ENCODE data around the gene MTHFD1L.
"Not testable (repeated sequence)": the region's sequence is repeated elsewhere in the genome, so short reads cannot be mapped to it uniquely, and the experiment has no call there.

MTHFD1L gene

DNA sequence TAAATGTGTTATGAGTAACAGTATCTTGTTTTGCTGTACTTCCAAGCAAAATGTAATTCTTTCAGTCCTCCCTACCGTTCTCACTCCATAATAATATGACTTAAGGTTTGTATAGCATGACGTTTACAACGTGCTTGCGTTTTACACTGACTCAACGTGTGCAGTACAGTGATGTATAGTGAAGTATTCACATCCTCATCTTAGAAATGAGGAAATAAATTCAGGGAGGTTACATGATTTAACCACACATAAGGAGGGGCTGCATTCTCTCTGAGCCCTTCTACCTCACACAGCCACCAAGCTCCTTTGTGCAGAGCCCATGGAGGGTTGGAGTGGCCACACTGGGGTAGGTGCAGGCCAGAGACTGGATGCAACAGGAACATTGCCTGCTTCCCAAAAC is 164.5 kb downstream of the MTHFD1L start:
- no peak for DNase-seq (ENCODE audit: extremely low read depth, low read depth)
- no peak overlapping the region for H3K4me3 ChIP-seq (replicated peaks; ENCODE audit: low read depth, low read length)
- TF ChIP-seq CTCF (IDR thresholded peaks at IDR 0.05; ENCODE audit: low read depth, low read length, missing control alignments) = no peak

- no peak for DNase-seq (ENCODE audit: extremely low read depth, low read depth)
- H3K4me3 ChIP-seq (replicated peaks; ENCODE audit: low read depth, low read length) = no peak overlapping the region
- no peak for TF ChIP-seq CTCF (IDR thresholded peaks at IDR 0.05; ENCODE audit: low read depth, low read length, missing control alignments)
These were observed 166.5 kb downstream of the MTHFD1L start for GRCh38 chr6:151032034-151032433.

DNA sequence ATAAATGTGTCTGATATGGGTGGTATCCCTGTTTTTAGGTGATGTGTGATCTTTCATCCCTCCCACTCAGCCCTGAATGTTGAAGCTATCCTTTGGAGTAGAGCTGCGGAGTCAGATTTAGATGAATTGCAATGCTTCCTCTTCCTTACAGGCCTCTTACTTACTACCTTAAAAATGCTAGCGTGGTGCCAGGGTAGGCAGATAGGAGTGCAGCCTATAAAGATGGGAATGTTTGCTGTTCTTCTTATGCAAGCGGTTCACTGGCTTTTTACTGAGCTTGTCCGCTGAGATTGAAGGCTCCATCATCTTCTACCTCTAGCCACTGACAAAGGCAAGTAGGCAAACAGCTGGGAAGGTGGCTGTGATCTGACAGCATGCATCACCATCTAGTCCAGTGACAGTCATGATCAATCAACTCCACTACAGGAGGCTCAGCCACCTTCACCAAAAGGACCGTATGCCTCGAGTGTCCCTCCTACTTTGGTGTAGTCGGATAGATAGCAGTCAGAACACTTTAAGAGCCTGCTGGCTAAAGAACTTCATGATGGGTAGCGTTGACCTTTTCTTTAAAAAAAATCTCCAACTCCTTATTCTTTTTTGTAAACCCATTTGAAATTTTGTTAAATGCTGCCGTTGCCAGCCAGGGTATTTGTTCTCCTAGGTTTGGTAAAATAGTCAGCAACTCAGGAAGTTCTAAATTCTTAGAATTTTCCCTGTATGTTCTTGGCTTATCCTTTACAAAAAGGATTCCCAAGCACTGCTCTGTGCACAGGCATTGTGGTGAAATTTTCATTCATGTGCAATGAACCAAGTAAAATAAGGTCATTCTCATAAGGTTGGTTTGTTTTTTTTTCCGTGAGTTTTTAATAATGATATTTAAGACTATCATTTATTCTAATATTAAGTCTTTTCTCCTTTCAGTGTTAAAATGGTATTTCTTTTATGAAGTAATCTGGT is 169.6 kb downstream of the MTHFD1L start:
- DNase-seq (ENCODE audit: extremely low read depth, low read depth) = no peak
- H3K4me3 ChIP-seq (replicated peaks; ENCODE audit: low read depth, low read length) = no peak overlapping the region
- no peak for TF ChIP-seq CTCF (IDR thresholded peaks at IDR 0.05; ENCODE audit: low read depth, low read length, missing control alignments)

- DNase-seq (ENCODE audit: extremely low read depth, low read depth) = peak; percentile 74
- not testable (repeated sequence) for H3K4me3 ChIP-seq (replicated peaks; ENCODE audit: low read depth, low read length)
These were observed 170.8 kb downstream of the MTHFD1L start for GRCh38 chr6:151036211-151036721.

- no peak overlapping the region for H3K4me3 ChIP-seq (replicated peaks; ENCODE audit: low read depth, low read length)
- TF ChIP-seq CTCF (IDR thresholded peaks at IDR 0.05; ENCODE audit: low read depth, low read length, missing control alignments) = no peak
- DNase-seq (ENCODE audit: extremely low read depth, low read depth) = no peak
These were observed 171.6 kb downstream of the MTHFD1L start for GRCh38 chr6:151036869-151037680.

- H3K4me3 ChIP-seq (replicated peaks; ENCODE audit: low read depth, low read length) = no peak overlapping the region
- TF ChIP-seq CTCF (IDR thresholded peaks at IDR 0.05; ENCODE audit: low read depth, low read length, missing control alignments) = no peak
- no peak for DNase-seq (ENCODE audit: extremely low read depth, low read depth)
These were observed 173.1 kb downstream of the MTHFD1L start for GRCh38 chr6:151038616-151039015.

GRCh38 chr6:151040888-151041521 is 175.5 kb downstream of the MTHFD1L start:
- not testable (repeated sequence) for H3K4me3 ChIP-seq (replicated peaks; ENCODE audit: low read depth, low read length)
- peak; percentile 69 for DNase-seq (ENCODE audit: extremely low read depth, low read depth)
